GM12891 (cell line): ENCODE data around the gene NUTM1.

Experiments used
- PAX5 ChIP-seq: IDR thresholded peaks from 2 replicates; pipeline ENCODE4 v1.6.1; 2011; ENCODE audit warnings: low read length, moderate library complexity, mild to moderate bottlenecking; ENCODE audit not compliant: insufficient read depth, severe bottlenecking
- POLR2A ChIP-seq: IDR thresholded peaks from 2 replicates; pipeline ENCODE4 v1.6.1; 2011; ENCODE audit warnings: low read depth, low read length, control low read depth
- POLR2AphosphoS5 ChIP-seq: IDR thresholded peaks from 2 replicates; pipeline ENCODE4 v1.6.1; 2011; ENCODE audit warnings: low read depth, low read length, control low read depth
- POU2F2 ChIP-seq: IDR thresholded peaks from 2 replicates; pipeline ENCODE4 v1.6.1; 2011; ENCODE audit warnings: low read depth, mild to moderate bottlenecking, control low read depth, low read length, moderate library complexity
- SPI1 ChIP-seq: IDR thresholded peaks from 2 replicates; pipeline ENCODE4 v1.6.1; 2011; ENCODE audit warnings: low read depth, low read length, control low read depth
- TAF1 ChIP-seq: IDR thresholded peaks from 2 replicates; pipeline ENCODE4 v1.6.1; 2011; ENCODE audit warnings: low read depth, low read length, control low read depth

DNA sequence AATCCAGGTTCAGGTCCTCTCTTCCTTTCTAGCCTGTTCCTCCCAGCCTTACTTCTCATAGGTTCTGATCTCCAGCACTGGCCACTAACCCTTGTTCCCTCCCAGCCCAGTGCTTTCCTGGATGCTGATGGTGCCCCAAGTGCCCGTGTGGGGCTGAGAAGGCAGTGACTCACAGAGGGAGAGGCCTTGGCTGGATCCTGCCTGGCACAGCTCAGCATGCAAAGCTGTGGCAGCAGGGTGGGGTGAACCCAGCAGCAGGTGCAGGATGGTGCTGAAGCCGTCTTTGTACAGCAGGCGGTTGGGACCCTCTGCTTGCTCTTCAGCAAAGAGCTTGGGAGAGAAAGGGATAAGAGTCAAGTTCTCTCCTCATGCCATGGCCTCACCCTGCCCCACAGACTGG lies 16.3 kb downstream of the NUTM1 start:
- TF ChIP-seq TAF1 (no peak), POLR2AphosphoS5 (no peak), POLR2A (no peak), SPI1 (no peak), PAX5 (no peak), POU2F2 (no peak)
